MM.1S (cell line): ENCODE results near the gene PPIF.

Experiments used
- DNase-seq: peaks from one replicate; pipeline ENCODE4 v3.0.0-alpha.2; 2015
- H2AFZ ChIP-seq: fragments of 300-600 bp; sonication (generic); 2 replicates; pipeline ENCODE4 v1.6.0; 2016; ENCODE audit warnings: antibody characterized with exemption, low read length
- H3F3A ChIP-seq: fragments of 300-600 bp; sonication (generic); 2 replicates; pipeline ENCODE4 v1.6.1; 2016; ENCODE audit warnings: mild to moderate bottlenecking, antibody characterized with exemption, low read length, moderate library complexity, mixed read lengths; ENCODE audit not compliant: insufficient read depth
- H3K27ac ChIP-seq: fragments of 300-600 bp; sonication (generic); 2 replicates; pipeline ENCODE4 v1.5.1; 2016; ENCODE audit warnings: mild to moderate bottlenecking, low read length
- H3K27me3 ChIP-seq: fragments of 300-600 bp; sonication (generic); replicated peaks from 2 replicates; pipeline ENCODE4 v1.6.0; 2016; ENCODE audit warnings: low read length; ENCODE audit not compliant: insufficient read depth
- H3K36me3 ChIP-seq: fragments of 300-600 bp; sonication (generic); replicated peaks from 2 replicates; pipeline ENCODE4 v1.6.1; 2016; ENCODE audit warnings: mild to moderate bottlenecking, low read length, mixed read lengths; ENCODE audit not compliant: insufficient read depth
- H3K4me1 ChIP-seq: fragments of 300-600 bp; sonication (generic); 2 replicates; pipeline ENCODE4 v1.6.1; 2016; ENCODE audit warnings: low read length, mixed read lengths
- H3K4me2 ChIP-seq: fragments of 300-600 bp; sonication (generic); 2 replicates; pipeline ENCODE4 v1.6.0; 2016; ENCODE audit warnings: low read depth, low read length
- H3K4me3 ChIP-seq: fragments of 300-600 bp; sonication (generic); 2 replicates; pipeline ENCODE4 v1.5.1; 2016; ENCODE audit warnings: low read length, mixed read lengths
- H3K79me2 ChIP-seq: fragments of 300-600 bp; sonication (generic); 2 replicates; pipeline ENCODE4 v1.6.1; 2016; ENCODE audit warnings: mixed run types, low read length, mixed read lengths
- H3K9ac ChIP-seq: fragments of 300-600 bp; sonication (generic); 2 replicates; pipeline ENCODE4 v1.6.1; 2016; ENCODE audit warnings: low read length, mixed read lengths
- H3K9me2 ChIP-seq: fragments of 300-600 bp; sonication (generic); replicated peaks from 2 replicates; pipeline ENCODE4 v1.6.1; 2016; ENCODE audit warnings: mild to moderate bottlenecking, low read length, mixed read lengths; ENCODE audit not compliant: insufficient read depth
- H3K9me3 ChIP-seq: fragments of 300-600 bp; sonication (generic); replicated peaks from 2 replicates; pipeline ENCODE4 v1.6.1; 2016; ENCODE audit warnings: mild to moderate bottlenecking, low read length, mixed read lengths; ENCODE audit not compliant: insufficient read depth
- H4K20me1 ChIP-seq: fragments of 300-600 bp; sonication (generic); 2 replicates; pipeline ENCODE4 v1.6.1; 2016; ENCODE audit warnings: mild to moderate bottlenecking, low read length, moderate library complexity, mixed read lengths; ENCODE audit not compliant: insufficient read depth
- CTCF ChIP-seq: fragments of 300-600 bp; sonication (generic); IDR thresholded peaks from 2 replicates; pipeline ENCODE4 v1.5.1; 2016; ENCODE audit warnings: antibody characterized with exemption, low read length, mixed read lengths
- EZH2 ChIP-seq: fragments of 300-600 bp; sonication (generic); optimal IDR thresholded peaks from 2 replicates; pipeline ENCODE3; 2017; ENCODE audit warnings: low read depth, mild to moderate bottlenecking, antibody characterized with exemption, low read length, mixed read lengths
- EZH2phosphoT487 ChIP-seq: fragments of 300-600 bp; sonication (generic); IDR thresholded peaks from 2 replicates; pipeline ENCODE4 v1.6.1; 2018; ENCODE audit warnings: antibody characterized with exemption, low read length

PPIF gene

GRCh38 chr10:79385804-79386531, 38.7 kb downstream of the PPIF start:
- H3K4me1 ChIP-seq, result no peaks in the 10 kb centered on the region
- H3K9ac ChIP-seq, result no peak overlapping the region
- H2AFZ ChIP-seq, result no peak overlapping the region
- H3K4me3 ChIP-seq, result no peak overlapping the region
- H4K20me1 ChIP-seq, result no peaks in the 10 kb centered on the region
- no peaks in the 10 kb centered on the region for H3K27me3 ChIP-seq
- no peaks in the 10 kb centered on the region for H3F3A ChIP-seq
- no peak overlapping the region for H3K27ac ChIP-seq
- no peaks in the 10 kb centered on the region for H3K79me2 ChIP-seq
- H3K9me2 ChIP-seq, result no peaks in the 10 kb centered on the region
- TF ChIP-seq EZH2phosphoT487, result no peak
- no peak for TF ChIP-seq EZH2
- TF ChIP-seq CTCF, result no peak
- H3K9me3 ChIP-seq, result no peaks in the 10 kb centered on the region
- no peak for DNase-seq
- H3K4me2 ChIP-seq, result no peak overlapping the region
- no peaks in the 10 kb centered on the region for H3K36me3 ChIP-seq

- no peak overlapping the region for H3K9ac ChIP-seq
- DNase-seq, result no peak
- no peaks in the 10 kb centered on the region for H4K20me1 ChIP-seq
- no peaks in the 10 kb centered on the region for H3K36me3 ChIP-seq
- H3K9me3 ChIP-seq, result no peaks in the 10 kb centered on the region
- H3F3A ChIP-seq, result no peaks in the 10 kb centered on the region
- H3K27me3 ChIP-seq, result no peaks in the 10 kb centered on the region
- H3K4me3 ChIP-seq, result no peak overlapping the region
- no peaks in the 10 kb centered on the region for H3K79me2 ChIP-seq
- H3K4me1 ChIP-seq, result no peaks in the 10 kb centered on the region
- no peak overlapping the region for H3K4me2 ChIP-seq
- TF ChIP-seq CTCF (no peak), EZH2phosphoT487 (no peak), EZH2 (no peak)
- no peaks in the 10 kb centered on the region for H3K9me2 ChIP-seq
- no peak overlapping the region for H2AFZ ChIP-seq
- no peak overlapping the region for H3K27ac ChIP-seq
These were observed 39.6 kb downstream of the PPIF start for GRCh38 chr10:79386637-79387465.

DNA sequence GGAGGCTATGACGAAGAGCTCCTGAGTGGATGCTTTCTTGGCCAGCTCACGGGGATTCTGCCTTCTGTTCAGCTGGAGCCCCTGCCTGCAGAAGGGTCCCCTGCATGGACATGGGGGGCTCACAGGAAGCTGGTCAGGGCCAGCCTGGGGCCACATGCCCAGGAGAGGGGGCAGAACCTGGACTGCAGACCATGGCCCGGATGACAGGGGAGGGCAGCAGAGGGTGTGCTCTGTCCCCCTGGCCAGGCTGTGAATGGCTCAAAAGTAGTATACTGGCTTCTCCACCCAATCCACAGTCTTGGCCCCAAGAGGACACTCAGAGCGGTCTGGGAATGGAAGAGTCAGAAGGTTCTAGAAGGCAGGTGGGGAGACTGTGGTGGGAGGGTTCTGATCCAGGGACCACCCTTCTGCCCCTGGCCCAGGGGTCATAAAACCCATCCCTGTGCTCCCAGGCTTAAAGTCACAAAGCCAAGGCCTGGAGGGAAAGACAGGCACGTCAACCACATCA, 40.3 kb downstream of the PPIF start:
- no peaks in the 10 kb centered on the region for H3K79me2 ChIP-seq
- no peaks in the 10 kb centered on the region for H3F3A ChIP-seq
- no peak overlapping the region for H2AFZ ChIP-seq
- TF ChIP-seq EZH2phosphoT487 (no peak), CTCF (no peak), EZH2 (no peak)
- H3K4me2 ChIP-seq, result no peak overlapping the region
- H3K4me3 ChIP-seq, result no peak overlapping the region
- H3K27me3 ChIP-seq, result no peaks in the 10 kb centered on the region
- no peaks in the 10 kb centered on the region for H3K9me3 ChIP-seq
- no peak overlapping the region for H3K27ac ChIP-seq
- no peaks in the 10 kb centered on the region for H4K20me1 ChIP-seq
- H3K9ac ChIP-seq, result no peak overlapping the region
- no peaks in the 10 kb centered on the region for H3K36me3 ChIP-seq
- no peaks in the 10 kb centered on the region for H3K4me1 ChIP-seq
- no peak for DNase-seq
- H3K9me2 ChIP-seq, result no peaks in the 10 kb centered on the region
